Measurements from ENCODE around the gene DOCK11. TPM values are rescaled to one million over a fixed set of nuclear protein-coding genes. Genes with fewer than 3 reads are reported as not detected.

Gene DOCK11
- total RNA-seq, 1 donor from 2014 or later: 0.26 TPM

Other genes starting within 250 kb of the DOCK11 start
- gene WDR44, start 149.7 kb upstream of the DOCK11 start, total RNA-seq: 7.7 and 9.4 TPM in 2 replicates
- gene IL13RA1, start 231.8 kb downstream of the DOCK11 start, total RNA-seq: 47.9 and 65.7 TPM in 2 replicates

All from dermis microvascular lymphatic vessel endothelial cell (primary cell).